Mesodermal cell (in vitro differentiated cells): ENCODE measurements around the gene GPRASP3.

ENCODE experiments used
- H3K27ac ChIP-seq: 2 replicates; pipeline ENCODE4 v1.7.0; 2013; ENCODE audit warnings: mild to moderate bottlenecking, low read depth, low read length, moderate library complexity; ENCODE audit not compliant: severe bottlenecking
- H3K36me3 ChIP-seq: 2 replicates; pipeline ENCODE4 v1.7.1; 2013; ENCODE audit warnings: mild to moderate bottlenecking, low read length, moderate library complexity; ENCODE audit not compliant: control insufficient read depth, insufficient read depth
- H3K4me1 ChIP-seq: one replicate; pipeline ENCODE4 v1.7.1; 2013; ENCODE audit warnings: mild to moderate bottlenecking, low read length; ENCODE audit not compliant: insufficient read depth, control insufficient read depth, poor library complexity, severe bottlenecking
- H3K4me3 ChIP-seq: 2 replicates; pipeline ENCODE4 v1.7.0; 2013; ENCODE audit warnings: low read length, control low read depth, mild to moderate bottlenecking; ENCODE audit not compliant: insufficient read depth, poor library complexity, severe bottlenecking; ENCODE audit errors: extremely low read depth
- H3K9me3 ChIP-seq: 2 replicates; pipeline ENCODE4 v1.7.1; 2013; ENCODE audit warnings: mild to moderate bottlenecking, low read length, moderate library complexity; ENCODE audit not compliant: control insufficient read depth
- WGBS, 2 experiments: methylation state at CpG; one replicate each; pipeline ENCODE4 v1.1.5; 2013; ENCODE audit warnings: missing lambda C conversion rate in 2 of 2; ENCODE audit not compliant: insufficient coverage in 2 of 2; 5-methylcytosine and 5-hydroxymethylcytosine counted together

Gene GPRASP3

DNA sequence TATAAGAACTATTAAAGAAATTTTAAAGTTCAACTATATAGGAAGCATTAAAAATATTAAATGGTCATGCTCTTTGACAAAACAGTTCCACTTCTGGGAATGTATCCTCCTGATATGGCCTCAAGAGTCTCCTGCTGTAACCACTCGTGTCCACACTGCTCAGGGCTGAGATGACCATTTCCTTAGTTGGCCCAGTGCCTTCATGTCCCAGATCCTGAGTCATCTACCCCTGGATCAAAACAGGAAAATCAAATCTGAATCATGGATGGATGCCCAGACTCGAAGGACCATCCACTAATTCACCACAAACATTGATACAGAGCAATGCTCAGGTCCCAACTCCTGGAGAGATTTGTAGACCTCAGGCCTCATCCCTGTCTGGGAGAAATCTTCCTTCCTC is 44.7 kb downstream of the GPRASP3 start:
- Histone ChIP-seq H3K4me3 (no peak overlapping the region), H3K9me3 (no peaks in the 10 kb centered on the region), H3K36me3 (no peaks in the 10 kb centered on the region), H3K27ac (no peak overlapping the region), H3K4me1 (no peaks in the 10 kb centered on the region)
- 92 to 100% methylated on average over 1 to 2 of the region's 2 CpGs for WGBS, 2 experiments

DNA sequence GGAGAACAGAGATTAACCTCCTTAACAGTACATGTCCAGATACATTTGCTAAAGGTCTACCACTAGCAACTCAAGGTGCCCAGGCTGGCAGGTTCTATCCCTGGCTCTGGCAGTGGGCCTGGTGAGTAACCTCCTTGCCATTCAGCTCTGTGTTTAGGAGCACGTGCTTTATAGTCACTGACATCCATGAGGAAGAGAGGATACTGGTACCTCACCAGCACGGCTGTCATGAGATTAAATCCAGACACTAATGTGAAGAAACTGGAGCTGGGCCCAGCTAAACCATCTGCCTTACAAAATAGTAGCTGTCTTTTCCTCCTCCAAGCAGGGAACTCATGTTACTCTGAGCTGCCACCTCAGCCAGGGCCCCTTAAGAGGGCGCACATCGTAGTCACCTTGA is 45.3 kb downstream of the GPRASP3 start:
- Histone ChIP-seq H3K9me3 (no peaks in the 10 kb centered on the region), H3K4me3 (no peak overlapping the region), H3K36me3 (no peaks in the 10 kb centered on the region), H3K4me1 (no peaks in the 10 kb centered on the region), H3K27ac (no peak overlapping the region)
- WGBS, 2 experiments: 80 to 86% methylated on average over 1 of the region's 4 CpGs

DNA sequence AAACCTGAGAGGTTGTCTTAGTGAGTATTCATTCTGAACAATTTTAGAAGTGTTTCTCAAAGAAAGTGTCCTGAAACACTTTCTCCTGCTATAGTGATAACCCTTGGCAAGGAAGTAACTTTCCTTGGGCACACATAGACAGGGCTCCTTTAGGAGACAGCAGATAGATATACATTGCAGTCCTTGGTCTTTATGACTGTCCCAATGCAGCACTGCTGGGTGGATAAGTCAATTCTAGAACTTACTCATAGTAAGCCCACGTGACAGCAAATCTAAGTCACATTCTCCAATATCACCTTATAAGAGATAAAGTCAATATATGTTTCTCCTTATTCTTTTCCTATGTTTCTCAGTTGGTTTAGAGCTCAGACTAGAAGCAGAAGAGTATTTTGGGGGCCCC is 46.7 kb downstream of the GPRASP3 start:
- no peaks in the 10 kb centered on the region for H3K9me3 ChIP-seq
- H3K27ac ChIP-seq: no peak overlapping the region
- no peaks in the 10 kb centered on the region for H3K4me1 ChIP-seq
- no peaks in the 10 kb centered on the region for H3K36me3 ChIP-seq
- no peak overlapping the region for H3K4me3 ChIP-seq
- WGBS, 2 experiments: no CpG with 5 or more reads among the region's 1 CpG

DNA sequence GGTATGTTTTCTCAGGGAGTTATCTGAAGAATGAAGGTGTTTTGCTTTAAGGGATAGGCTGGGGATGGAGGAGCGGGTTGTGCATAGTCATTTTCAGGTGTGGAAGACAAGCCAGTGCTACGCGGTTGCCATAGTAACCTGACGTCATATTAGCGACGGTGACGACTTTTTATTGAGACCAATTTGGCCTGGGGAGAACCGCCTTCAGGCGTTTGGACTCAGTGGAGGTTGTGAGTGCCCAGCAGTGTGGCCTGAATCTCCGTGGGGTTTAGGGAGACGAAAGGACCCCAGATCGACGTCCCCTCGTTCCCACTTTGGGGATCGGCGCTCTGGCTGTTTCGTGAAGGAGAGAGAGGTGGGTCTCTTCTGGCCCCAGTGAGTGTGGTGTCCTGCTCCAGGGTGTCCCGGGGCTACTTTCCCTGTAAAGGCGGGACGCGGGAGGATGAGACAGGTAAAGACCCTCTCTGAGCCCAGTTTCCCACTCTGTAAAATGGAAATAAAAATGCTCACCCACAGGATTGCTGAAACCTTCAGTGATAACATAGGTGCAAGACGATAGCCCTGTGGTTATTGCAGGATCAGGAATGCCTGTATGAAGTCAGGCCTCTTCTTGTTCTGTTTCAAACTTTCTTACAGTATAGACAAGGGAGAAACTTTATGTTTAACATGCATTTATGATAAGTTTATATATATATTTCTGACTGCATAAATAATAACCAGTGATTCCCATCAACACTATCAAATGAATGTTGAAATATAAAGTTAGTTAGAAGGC is 48.6 kb downstream of the GPRASP3 start:
- no peaks in the 10 kb centered on the region for H3K36me3 ChIP-seq
- H3K9me3 ChIP-seq: no peaks in the 10 kb centered on the region
- 0% methylated on average over 6 of the region's 22 CpGs; no CpG with 5 or more reads in 1 of the 2 experiments for WGBS, 2 experiments
- H3K27ac ChIP-seq: peak overlapping the region; percentile 71
- H3K4me1 ChIP-seq: no peaks in the 10 kb centered on the region
- peak overlapping the region; percentile 58 for H3K4me3 ChIP-seq
